ENCODE results near the gene SYT9.

GRCh38 chr11:7501894-7502293, 250.2 kb downstream of the SYT9 start:
- no peak for TF ChIP-seq CTCF (IDR thresholded peaks at IDR 0.05; ENCODE audit: poor library complexity, severe bottlenecking)
- no peak for TF ChIP-seq POLR2AphosphoS5 (IDR thresholded peaks at IDR 0.05)
- no peak for TF ChIP-seq TAF1 (IDR thresholded peaks at IDR 0.05; ENCODE audit: low read depth)
- no peak for TF ChIP-seq EZH2 (IDR thresholded peaks at IDR 0.05; ENCODE audit: borderline replicate concordance, insufficient read depth, low read length, poor library complexity, severe bottlenecking)
- TF ChIP-seq EP300 (conservative IDR thresholded peaks at IDR 0.05; ENCODE audit: poor library complexity, severe bottlenecking): no peak
- no peak for TF ChIP-seq REST (IDR thresholded peaks at IDR 0.05; ENCODE audit: borderline replicate concordance)
- TF ChIP-seq MXI1 (conservative IDR thresholded peaks at IDR 0.05; ENCODE audit: poor library complexity, severe bottlenecking): no peak
- no peak for TF ChIP-seq SMC3 (conservative IDR thresholded peaks at IDR 0.05; ENCODE audit: poor library complexity)
- no peak for TF ChIP-seq RAD21 (conservative IDR thresholded peaks at IDR 0.05)
